Esophagus muscularis mucosa (tissue), 4 donors: ENCODE measurements around the gene MRPS31. TPM values are rescaled to one million over a fixed set of nuclear protein-coding genes. Genes with fewer than 3 reads are reported as not detected.

Experiments
- DNase-seq: peaks from one replicate; pipeline ENCODE4 v3.0.0-alpha.2; 2017; ENCODE audit errors: extremely low spot score
- H3K27ac ChIP-seq, 4 donors: fragments of 200-600 bp; sonication (generic); replicated peaks in 1 of 4; 1 replicate in 3 of 4; 2 replicates in 1 of 4; pipeline ENCODE4 v1.5.1; 2016 to 2019; ENCODE audit warnings: mild to moderate bottlenecking in 1 of 4
- H3K27me3 ChIP-seq, 4 donors: fragments of 200-600 bp; sonication (generic); one replicate each; pipeline versions ENCODE4 v1.5.1 to v1.6.0; 2016 to 2019
- H3K36me3 ChIP-seq, 4 donors: fragments of 200-600 bp; sonication (generic); one replicate each; pipeline ENCODE4 v1.5.1; 2016 to 2019
- H3K4me1 ChIP-seq, 4 donors: fragments of 200-600 bp; sonication (generic); one replicate each; pipeline ENCODE4 v1.5.1; 2016 to 2019
- H3K4me3 ChIP-seq, 4 donors: fragments of 200-600 bp; sonication (generic); 1 replicate in 2 of 4; 2 replicates in 2 of 4; pipeline ENCODE4 v1.5.1; 2016 to 2019; ENCODE audit warnings: mild to moderate bottlenecking in 4 of 4, moderate library complexity in 1 of 4
- H3K9me3 ChIP-seq, 4 donors: fragments of 200-600 bp; sonication (generic); 1 replicate in 3 of 4; 2 replicates in 1 of 4; pipeline ENCODE4 v1.5.1; 2016 to 2019
- CTCF ChIP-seq, 3 experiments: fragments of 200-600 bp in 2 of 3; fragments of 450-650 bp in 1 of 3; sonication (generic) in 2 of 3; IDR thresholded peaks; one replicate each; pipeline ENCODE4 v1.5.1; 2017 to 2019; ENCODE audit warnings: antibody characterized with exemption in 3 of 3, mild to moderate bottlenecking in 2 of 3, moderate library complexity in 1 of 3
- EP300 ChIP-seq: sonication (generic); formaldehyde crosslinking; IDR thresholded peaks from one replicate; pipeline ENCODE4 v1.6.1; 2017; ENCODE audit warnings: antibody characterized with exemption
- POLR2A ChIP-seq: fragments of 450-650 bp; IDR thresholded peaks from one replicate; pipeline ENCODE4 v1.6.1; 2017; ENCODE audit warnings: antibody characterized with exemption, moderate library complexity, mild to moderate bottlenecking, low read depth
- POLR2AphosphoS5 ChIP-seq, 2 donors: sonication (generic); formaldehyde crosslinking; IDR thresholded peaks; one replicate each; pipeline ENCODE4 v1.6.1; 2017; ENCODE audit warnings: antibody characterized with exemption in 2 of 2
- WGBS: methylation state at CpG from one replicate; pipeline ENCODE4 v1.1.5; 2018; 5-methylcytosine and 5-hydroxymethylcytosine counted together
- intact Hi-C: fragments of 100-400 bp; cut with DNase I; formaldehyde crosslinking; loops from one replicate; pipeline ENCODE4 v1.15.1; 2023
- total RNA-seq, 4 donors: library from RNA; depleted of rRNA; stranded (reverse); fragments of >200 nt; gene quantifications; one replicate each; pipeline versions ENCODE4 v1.1.0 to v1.2.1, GENCODE V29; 2016

Gene MRPS31
- total RNA-seq, 4 donors from 2014 or later, result 9.9 to 14.6 (median 13.8) TPM

GRCh38 chr13:40806241-40806640, 35.3 kb upstream of the MRPS31 start:
- H3K4me1 ChIP-seq, result no peaks in the 10 kb centered on the region
- WGBS, result 100% methylated on average over 1 of the region's 1 CpG
- TF ChIP-seq CTCF (IDR thresholded peaks at IDR 0.05) (no peak), POLR2AphosphoS5 (IDR thresholded peaks at IDR 0.05) (no peak), EP300 (no peak), POLR2A (no peak)
- peaks cover 19 to 73% (median 54%) of the 10 kb centered on the region in 4 donors for H3K36me3 ChIP-seq
- no peaks in the 10 kb centered on the region for H3K9me3 ChIP-seq
- no peak overlapping the region for H3K4me3 ChIP-seq
- intact Hi-C loops, result no loop called here
- H3K27ac ChIP-seq, result no peak overlapping the region
- no peak for DNase-seq
- H3K27me3 ChIP-seq, result no peaks in the 10 kb centered on the region

GRCh38 chr13:40803316-40803715, 32.3 kb upstream of the MRPS31 start:
- TF ChIP-seq POLR2A, result no peak
- TF ChIP-seq EP300, result no peak
- TF ChIP-seq POLR2AphosphoS5 (IDR thresholded peaks at IDR 0.05), result no peak
- no peak for TF ChIP-seq CTCF (IDR thresholded peaks at IDR 0.05)
- no peak overlapping the region for H3K4me3 ChIP-seq
- no peaks in the 10 kb centered on the region for H3K4me1 ChIP-seq
- no peak overlapping the region for H3K27ac ChIP-seq
- H3K36me3 ChIP-seq, result peaks cover 17 to 78% (median 52%) of the 10 kb centered on the region in 4 donors
- no peaks in the 10 kb centered on the region for H3K27me3 ChIP-seq
- intact Hi-C loops, result no loop called here
- DNase-seq, result no peak
- no peaks in the 10 kb centered on the region for H3K9me3 ChIP-seq
- 93% methylated on average over 5 of the region's 5 CpGs for WGBS

- Histone ChIP-seq H3K4me3 (no peak overlapping the region), H3K36me3 (peaks cover 13 to 75% (median 38%) of the 10 kb centered on the region in 4 donors), H3K27ac (no peak overlapping the region), H3K27me3 (no peaks in the 10 kb centered on the region), H3K4me1 (no peaks in the 10 kb centered on the region), H3K9me3 (no peaks in the 10 kb centered on the region)
- WGBS, result 81% methylated on average over 6 of the region's 6 CpGs
- TF ChIP-seq POLR2AphosphoS5 (IDR thresholded peaks at IDR 0.05), result no peak
- TF ChIP-seq CTCF (IDR thresholded peaks at IDR 0.05), result no peak
- DNase-seq, result no peak
- intact Hi-C loops, result no loop called here
Measured at GRCh38 chr13:40801255-40802217, 30.5 kb upstream of the MRPS31 start.

GRCh38 chr13:40800559-40800958, 29.6 kb upstream of the MRPS31 start:
- 87% methylated on average over 5 of the region's 5 CpGs for WGBS
- Histone ChIP-seq H3K9me3 (no peaks in the 10 kb centered on the region), H3K36me3 (peaks cover 13 to 77% (median 37%) of the 10 kb centered on the region in 4 donors), H3K27me3 (no peaks in the 10 kb centered on the region), H3K4me1 (no peaks in the 10 kb centered on the region), H3K27ac (no peak overlapping the region), H3K4me3 (no peak overlapping the region)
- intact Hi-C loops, result no loop called here
- no peak for DNase-seq
- TF ChIP-seq CTCF (IDR thresholded peaks at IDR 0.05) (no peak), POLR2AphosphoS5 (IDR thresholded peaks at IDR 0.05) (no peak), POLR2A (no peak), EP300 (no peak)
